Measurements from ENCODE around the gene EIF4A2. TPM values are rescaled to one million over a fixed set of nuclear protein-coding genes. Genes with fewer than 3 reads are reported as not detected.

The EIF4A2 gene
- total RNA-seq (727 TPM), polyA plus RNA-seq (528 TPM)

- peaks cover 9% of the 10 kb centered on the region for H3K36me3 ChIP-seq (ENCODE audit: insufficient read depth)
- H3K4me1 ChIP-seq (ENCODE audit: insufficient read depth), result no peaks in the 10 kb centered on the region
- peak; percentile 87 for DNase-seq (ENCODE audit: extremely low spot score)
- under 1% methylated on average over 60 of the region's 60 CpGs for whole genome bisulfite sequencing
- H3K27ac ChIP-seq (ENCODE audit: low read depth), result peak within 1 kb of the TSS; percentile 98
- H3K4me3 ChIP-seq (ENCODE audit: low read depth, low read length), result peak within 1 kb of the TSS; percentile 84
Observed at GRCh38 chr3:186783058-186783730, at the start of gene EIF4A2. EIF4A2 (plus strand) TSS chr3:186783577; CDS start chr3:186783611, 34 bp downstream.

GRCh38 chr3:186742618-186743380, 40.6 kb upstream of the EIF4A2 start:
- DNase-seq (ENCODE audit: extremely low spot score), result no peak
- Histone ChIP-seq H3K27ac (ENCODE audit: low read depth) (no peak overlapping the region), H3K4me3 (ENCODE audit: low read depth, low read length) (no peak overlapping the region), H3K36me3 (ENCODE audit: insufficient read depth) (no peaks in the 10 kb centered on the region), H3K4me1 (ENCODE audit: insufficient read depth) (no peaks in the 10 kb centered on the region)
- 66% methylated on average over 7 of the region's 7 CpGs for WGBS

- no peak for DNase-seq (ENCODE audit: extremely low spot score)
- 59% methylated on average over 3 of the region's 3 CpGs for WGBS
- H3K4me3 ChIP-seq (ENCODE audit: low read depth, low read length), result no peak overlapping the region
- H3K4me1 ChIP-seq (ENCODE audit: insufficient read depth), result no peaks in the 10 kb centered on the region
- H3K36me3 ChIP-seq (ENCODE audit: insufficient read depth), result no peaks in the 10 kb centered on the region
- no peak overlapping the region for H3K27ac ChIP-seq (ENCODE audit: low read depth)
Observed at GRCh38 chr3:186743666-186744065, 39.7 kb upstream of the EIF4A2 start.

- Histone ChIP-seq H3K4me1 (ENCODE audit: insufficient read depth) (no peaks in the 10 kb centered on the region), H3K27ac (ENCODE audit: low read depth) (no peak overlapping the region)
- DNase-seq (ENCODE audit: extremely low spot score), result peak; percentile 49
Observed at GRCh38 chr3:186746008-186746407, 37.4 kb upstream of the EIF4A2 start.

GRCh38 chr3:186750316-186750715, 33.1 kb upstream of the EIF4A2 start:
- no peak for DNase-seq (ENCODE audit: extremely low spot score)
- H3K36me3 ChIP-seq (ENCODE audit: insufficient read depth), result no peaks in the 10 kb centered on the region
- no peak overlapping the region for H3K27ac ChIP-seq (ENCODE audit: low read depth)
- no peaks in the 10 kb centered on the region for H3K4me1 ChIP-seq (ENCODE audit: insufficient read depth)
- no peak overlapping the region for H3K4me3 ChIP-seq (ENCODE audit: low read depth, low read length)
- WGBS, result 94% methylated on average over 2 of the region's 2 CpGs

More at GRCh38 chr3:186746008-186746407, 37.4 kb upstream of the EIF4A2 start:
- Histone ChIP-seq H3K36me3 (ENCODE audit: insufficient read depth) (no peaks in the 10 kb centered on the region), H3K4me3 (ENCODE audit: low read depth, low read length) (no peak overlapping the region)
- 17% methylated on average over 10 of the region's 10 CpGs for WGBS

- no peaks in the 10 kb centered on the region for H3K36me3 ChIP-seq (ENCODE audit: insufficient read depth)
- no peak overlapping the region for H3K4me3 ChIP-seq (ENCODE audit: low read depth, low read length)
- DNase-seq (ENCODE audit: extremely low spot score), result no peak
- no peaks in the 10 kb centered on the region for H3K4me1 ChIP-seq (ENCODE audit: insufficient read depth)
- WGBS, result 57% methylated on average over 3 of the region's 3 CpGs
- H3K27ac ChIP-seq (ENCODE audit: low read depth), result no peak overlapping the region
Observed at GRCh38 chr3:186751480-186751879, 31.9 kb upstream of the EIF4A2 start.

- Histone ChIP-seq H3K4me3 (ENCODE audit: low read depth, low read length) (no peak overlapping the region), H3K36me3 (ENCODE audit: insufficient read depth) (no peaks in the 10 kb centered on the region), H3K4me1 (ENCODE audit: insufficient read depth) (no peaks in the 10 kb centered on the region), H3K27ac (ENCODE audit: low read depth) (no peak overlapping the region)
- WGBS, result 72% methylated on average over 7 of the region's 7 CpGs
- no peak for DNase-seq (ENCODE audit: extremely low spot score)
Observed at GRCh38 chr3:186754006-186754405, 29.4 kb upstream of the EIF4A2 start.

- H3K4me1 ChIP-seq (ENCODE audit: insufficient read depth), result no peaks in the 10 kb centered on the region
- H3K4me3 ChIP-seq (ENCODE audit: low read depth, low read length), result no peak overlapping the region
- no peak for DNase-seq (ENCODE audit: extremely low spot score)
- H3K36me3 ChIP-seq (ENCODE audit: insufficient read depth), result no peaks in the 10 kb centered on the region
- 86% methylated on average over 5 of the region's 5 CpGs for WGBS
- H3K27ac ChIP-seq (ENCODE audit: low read depth), result no peak overlapping the region
Observed at GRCh38 chr3:186754871-186755270, 28.5 kb upstream of the EIF4A2 start.

- Histone ChIP-seq H3K27ac (ENCODE audit: low read depth) (no peak overlapping the region), H3K36me3 (ENCODE audit: insufficient read depth) (no peaks in the 10 kb centered on the region), H3K4me1 (ENCODE audit: insufficient read depth) (no peaks in the 10 kb centered on the region), H3K4me3 (ENCODE audit: low read depth, low read length) (no peak overlapping the region)
- 76% methylated on average over 8 of the region's 8 CpGs for WGBS
- DNase-seq (ENCODE audit: extremely low spot score), result no peak
Observed at GRCh38 chr3:186757214-186757613, 26.2 kb upstream of the EIF4A2 start.

GRCh38 chr3:186757686-186758220, 25.6 kb upstream of the EIF4A2 start:
- H3K27ac ChIP-seq (ENCODE audit: low read depth), result no peak overlapping the region
- no peak for DNase-seq (ENCODE audit: extremely low spot score)
- WGBS, result 61% methylated on average over 8 of the region's 8 CpGs
- no peaks in the 10 kb centered on the region for H3K4me1 ChIP-seq (ENCODE audit: insufficient read depth)
- H3K4me3 ChIP-seq (ENCODE audit: low read depth, low read length), result no peak overlapping the region
- H3K36me3 ChIP-seq (ENCODE audit: insufficient read depth), result no peaks in the 10 kb centered on the region

- H3K27ac ChIP-seq (ENCODE audit: low read depth), result no peak overlapping the region
- H3K4me3 ChIP-seq (ENCODE audit: low read depth, low read length), result no peak overlapping the region
- 76% methylated on average over 11 of the region's 11 CpGs for WGBS
- DNase-seq (ENCODE audit: extremely low spot score), result no peak
- no peaks in the 10 kb centered on the region for H3K4me1 ChIP-seq (ENCODE audit: insufficient read depth)
- H3K36me3 ChIP-seq (ENCODE audit: insufficient read depth), result no peaks in the 10 kb centered on the region
Observed at GRCh38 chr3:186759231-186759930, 24.0 kb upstream of the EIF4A2 start.

- H3K4me1 ChIP-seq (ENCODE audit: insufficient read depth), result no peaks in the 10 kb centered on the region
- H3K36me3 ChIP-seq (ENCODE audit: insufficient read depth), result no peaks in the 10 kb centered on the region
- H3K27ac ChIP-seq (ENCODE audit: low read depth), result no peak overlapping the region
- no peak overlapping the region for H3K4me3 ChIP-seq (ENCODE audit: low read depth, low read length)
- no peak for DNase-seq (ENCODE audit: extremely low spot score)
- 94% methylated on average over 10 of the region's 10 CpGs for WGBS
Observed at GRCh38 chr3:186760141-186760833, 23.1 kb upstream of the EIF4A2 start.

- H3K27ac ChIP-seq (ENCODE audit: low read depth), result no peak overlapping the region
- no peaks in the 10 kb centered on the region for H3K36me3 ChIP-seq (ENCODE audit: insufficient read depth)
- no peaks in the 10 kb centered on the region for H3K4me1 ChIP-seq (ENCODE audit: insufficient read depth)
- H3K4me3 ChIP-seq (ENCODE audit: low read depth, low read length), result no peak overlapping the region
- 92% methylated on average over 8 of the region's 8 CpGs for WGBS
- DNase-seq (ENCODE audit: extremely low spot score), result no peak
Observed at GRCh38 chr3:186760897-186761447, 22.4 kb upstream of the EIF4A2 start.

Measured in urinary bladder (tissue), 4 donors.